ENCODE measurements around the gene MRGPRG. TPM values are rescaled to one million over a fixed set of nuclear protein-coding genes. Genes with fewer than 3 reads are reported as not detected.
A peak's percentile ranks its signal among the peaks of the same experiment; 100 is the strongest.

The MRGPRG gene
- total and polyA plus RNA-seq, 2 of the 8 experiments (the other 6 are each of a cell fraction or from before 2014, with no cell fraction given): not detected

DNA sequence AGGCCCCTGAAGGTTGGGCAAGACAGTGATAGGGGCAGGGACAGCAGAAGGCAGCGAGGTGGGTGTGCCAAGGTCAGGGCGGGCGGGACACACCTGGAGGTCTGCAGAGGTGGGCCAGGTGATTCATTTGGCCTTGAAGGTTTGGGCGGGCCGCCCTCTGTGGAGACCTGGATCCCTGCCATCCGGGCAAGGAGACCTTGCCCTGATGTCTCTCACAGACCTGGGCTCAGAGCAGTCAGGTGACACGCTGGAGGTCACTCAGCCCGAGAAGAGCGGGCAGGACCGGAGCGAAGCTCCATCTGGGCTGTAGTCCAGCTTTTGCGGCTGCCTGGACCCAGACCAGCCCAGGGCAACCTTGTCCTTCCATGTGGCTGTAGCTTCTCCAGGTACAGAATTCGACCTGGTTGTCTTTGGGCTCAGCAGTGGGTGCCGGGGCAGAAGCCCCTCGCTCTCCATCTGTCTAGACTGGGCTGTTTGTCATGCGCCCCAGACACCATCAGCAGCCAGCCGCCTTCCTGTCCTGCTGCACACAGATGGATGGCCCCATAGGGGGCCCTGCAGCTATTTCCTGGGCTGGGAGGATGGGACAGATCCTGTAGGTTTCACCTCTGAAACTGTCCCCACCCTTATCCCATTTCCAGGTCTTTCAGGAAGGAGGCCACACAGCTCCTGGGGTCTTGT is 3.1 kb downstream of the MRGPRG start:
- Histone ChIP-seq H2BK15ac (ENCODE audit: low read length) (no peak overlapping the region), H3K4ac (replicated peaks; ENCODE audit: insufficient read length, low read depth, low read length) (no peak overlapping the region), H2BK5ac (ENCODE audit: low read depth, low read length) (no peak overlapping the region), H3K36me3 (ENCODE audit: control insufficient read depth in 2 of 4, insufficient read depth in 4 of 4, low read length in 3 of 4) (no peaks in the 10 kb centered on the region), H3K9me3 (ENCODE audit: insufficient read depth in 2 of 2, low read depth in 1 of 2, low read length in 1 of 2) (no peaks in the 10 kb centered on the region), H3K79me1 (ENCODE audit: low read depth, low read length) (no peaks in the 10 kb centered on the region), H2BK12ac (ENCODE audit: low read depth, low read length) (0 out of 2 replicates have a peak overlapping the region, but pooled peaks have one; percentile 90), H3K56ac (replicated peaks; ENCODE audit: insufficient read length, low read depth, low read length) (no peak overlapping the region), H4K8ac (ENCODE audit: extremely low read depth, insufficient read depth, low read length) (no peak overlapping the region), H3K4me1 (replicated peaks in 1 of 4; ENCODE audit: control insufficient read depth in 3 of 4, insufficient read depth in 4 of 4, low read length in 3 of 4) (peaks cover 0 to 6% (median under 1%) of the 10 kb centered on the region in 4 experiments; a peak in 2 of 7 replicates), H3K23ac (ENCODE audit: insufficient read length) (no peak overlapping the region), H2BK120ac (replicated peaks; ENCODE audit: low read depth, low read length) (peak overlapping the region; percentile 57), H3K27me3 (replicated peaks in 1 of 4; ENCODE audit: control insufficient read depth in 3 of 4, extremely low read depth in 1 of 4, insufficient read depth in 3 of 4, low read length in 3 of 4) (no peaks in the 10 kb centered on the region), H3K18ac (ENCODE audit: extremely low read depth, low read length) (no peak overlapping the region; the same call in 1 of the 2 replicates), H2AK5ac (ENCODE audit: low read depth, low read length) (peak overlapping the region; percentile 49; the same call in 1 of the 2 replicates), H2BK20ac (ENCODE audit: low read length) (peak overlapping the region; percentile 90; the same call in 1 of the 2 replicates), H3K14ac (ENCODE audit: insufficient read length) (no peak overlapping the region), H3K9ac (replicated peaks in 1 of 4; ENCODE audit: extremely low read depth in 1 of 4, low read depth in 3 of 4, low read length in 3 of 4) (no peak overlapping the region), H3K79me2 (ENCODE audit: control insufficient read depth in 1 of 2, insufficient read depth in 2 of 2, low read length in 2 of 2) (no peaks in the 10 kb centered on the region), H2AFZ (ENCODE audit: low read length) (no peak overlapping the region), H3K23me2 (ENCODE audit: low read depth, low read length) (peaks cover 2% of the 10 kb centered on the region; the same call in 1 of the 2 replicates), H4K5ac (ENCODE audit: insufficient read length, low read depth, low read length) (no peak overlapping the region), H4K91ac (replicated peaks; ENCODE audit: insufficient read length, low read length) (peak overlapping the region; percentile 3), H3K4me3 (ENCODE audit: extremely low read depth in 1 of 4, insufficient read depth in 2 of 4, low read depth in 3 of 4, low read length in 4 of 4) (no peak overlapping the region), H3K4me2 (ENCODE audit: insufficient read depth in 1 of 2, low read depth in 2 of 2, low read length in 2 of 2) (no peak overlapping the region), H3K27ac (ENCODE audit: low read depth, low read length) (no peak overlapping the region), H4K20me1 (replicated peaks in 1 of 2; ENCODE audit: control insufficient read depth in 1 of 2, insufficient read depth in 2 of 2, low read length in 2 of 2) (no peaks in the 10 kb centered on the region)
- no peak for FAIRE-seq
- DNase-seq (ENCODE audit: low read depth in 1 of 2, low spot score in 2 of 2): no peak
- 84% methylated on average over 17 of the region's 17 CpGs; no CpG with 5 or more reads in 1 of the 2 experiments for WGBS, 2 experiments (ENCODE audit: extremely low coverage in 1 of 2, insufficient coverage in 1 of 2, insufficient read length in 1 of 2, insufficient replicate concordance in 2 of 2, low coverage in 1 of 2, low lambda C conversion rate in 2 of 2, missing lambda C conversion rate in 1 of 2)
- POLR2A ChIA-PET (ENCODE audit: partially characterized antibody): interaction anchor here (0.9 to 1.8 kb wide), 3 partner anchors 69 to 166 kb away, joined by 3 to 4 read pairs (median 3); partner anchors contain the start of gene CARS1
- CTCF ChIA-PET (ENCODE audit: partially characterized antibody): interaction anchor here (0.9 to 5.7 kb wide), 18 partner anchors 8 to 219 kb away, joined by 3 to 99 read pairs (median 6); no protein-coding TSS in a partner anchor
- TF ChIP-seq NANOG (IDR thresholded peaks at IDR 0.05; ENCODE audit: insufficient read depth, low read depth, low read length, poor library complexity, severe bottlenecking) (no peak), CBX5 (IDR thresholded peaks at IDR 0.05; ENCODE audit: low read depth, low read length) (no peak), RNF2 (IDR thresholded peaks at IDR 0.05; ENCODE audit: borderline replicate concordance, low read depth, low read length, missing control alignments, poor library complexity, severe bottlenecking) (no peak), SIRT6 (IDR thresholded peaks at IDR 0.05; ENCODE audit: low read length) (no peak), SP4 (IDR thresholded peaks at IDR 0.05; ENCODE audit: low read length) (no peak), BRCA1 (IDR thresholded peaks at IDR 0.05; ENCODE audit: low read depth, low read length) (no peak), YY1 (IDR thresholded peaks at IDR 0.05; ENCODE audit: low read depth, low read length) (no peak)
- TF ChIP-seq, protein P1, sequence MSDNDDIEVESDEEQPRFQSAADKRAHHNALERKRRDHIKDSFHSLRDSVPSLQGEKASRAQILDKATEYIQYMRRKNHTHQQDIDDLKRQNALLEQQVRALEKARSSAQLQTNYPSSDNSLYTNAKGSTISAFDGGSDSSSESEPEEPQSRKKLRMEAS (IDR thresholded peaks at IDR 0.05): no peak
- TF ChIP-seq, protein P2, sequence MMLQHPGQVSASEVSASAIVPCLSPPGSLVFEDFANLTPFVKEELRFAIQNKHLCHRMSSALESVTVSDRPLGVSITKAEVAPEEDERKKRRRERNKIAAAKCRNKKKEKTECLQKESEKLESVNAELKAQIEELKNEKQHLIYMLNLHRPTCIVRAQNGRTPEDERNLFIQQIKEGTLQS (IDR thresholded peaks at IDR 0.05; ENCODE audit: insufficient read depth, low read depth, low read length): no peak
- TF ChIP-seq, protein P3, sequence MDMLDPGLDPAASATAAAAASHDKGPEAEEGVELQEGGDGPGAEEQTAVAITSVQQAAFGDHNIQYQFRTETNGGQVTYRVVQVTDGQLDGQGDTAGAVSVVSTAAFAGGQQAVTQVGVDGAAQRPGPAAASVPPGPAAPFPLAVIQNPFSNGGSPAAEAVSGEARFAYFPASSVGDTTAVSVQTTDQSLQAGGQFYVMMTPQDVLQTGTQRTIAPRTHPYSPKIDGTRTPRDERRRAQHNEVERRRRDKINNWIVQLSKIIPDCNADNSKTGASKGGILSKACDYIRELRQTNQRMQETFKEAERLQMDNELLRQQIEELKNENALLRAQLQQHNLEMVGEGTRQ (IDR thresholded peaks at IDR 0.05; ENCODE audit: low read length): no peak
